ENCODE data around the gene CLEC10A.

GRCh38 chr17:7080456-7081041 lies 498 bp upstream of the CLEC10A start:
- TF ChIP-seq FOXK2 (IDR thresholded peaks at IDR 0.05) (no peak), SUZ12 (IDR thresholded peaks at IDR 0.05) (no peak), SP1 (IDR thresholded peaks at IDR 0.05) (no peak), ARNT (IDR thresholded peaks at IDR 0.05) (no peak), BHLHE40 (IDR thresholded peaks at IDR 0.05; ENCODE audit: borderline replicate concordance) (no peak), FOXA1 (IDR thresholded peaks at IDR 0.05) (no peak)
